Mesenchymal stem cell (in vitro differentiated cells and primary cell): Measurements from ENCODE around the gene PAPSS2.

Source experiments
- DNase-seq: peaks from one replicate; pipeline ENCODE4 v3.0.0-alpha.2; 2013
- H2AFZ ChIP-seq: one replicate; pipeline ENCODE4 v1.6.1; 2013; ENCODE audit warnings: low read depth, mild to moderate bottlenecking, control low read depth, inconsistent platforms, low read length, moderate library complexity
- H2AK5ac ChIP-seq: 2 replicates; pipeline ENCODE4 v1.6.1; 2013; ENCODE audit warnings: low read length, moderate library complexity, mild to moderate bottlenecking, inconsistent platforms; ENCODE audit not compliant: severe bottlenecking
- H2BK120ac ChIP-seq: one replicate; pipeline ENCODE4 v1.6.1; 2013; ENCODE audit warnings: low read depth, mild to moderate bottlenecking, inconsistent platforms, low read length, moderate library complexity
- H2BK12ac ChIP-seq, 2 experiments: one replicate each; pipeline ENCODE4 v1.6.1; 2013; ENCODE audit warnings: inconsistent platforms in 2 of 2, low read length in 2 of 2, mild to moderate bottlenecking in 2 of 2, moderate library complexity in 2 of 2, control low read depth in 1 of 2
- H2BK15ac ChIP-seq: one replicate; pipeline ENCODE4 v1.6.1; 2013; ENCODE audit warnings: mild to moderate bottlenecking, low read depth, inconsistent platforms; ENCODE audit not compliant: poor library complexity, severe bottlenecking
- H2BK5ac ChIP-seq: 2 replicates; pipeline ENCODE4 v1.6.1; 2013; ENCODE audit warnings: low read depth, mild to moderate bottlenecking, low read length, control low read depth, inconsistent platforms; ENCODE audit not compliant: poor library complexity, severe bottlenecking
- H3K14ac ChIP-seq, 2 experiments: one replicate each; pipeline ENCODE4 v1.6.1; 2013; ENCODE audit warnings: inconsistent platforms in 2 of 2, low read length in 2 of 2, control low read depth in 1 of 2, mild to moderate bottlenecking in 1 of 2, moderate library complexity in 1 of 2
- H3K18ac ChIP-seq, 2 experiments: one replicate each; pipeline ENCODE4 v1.6.1; 2013; ENCODE audit warnings: inconsistent platforms in 2 of 2, low read length in 2 of 2, control low read depth in 1 of 2, low read depth in 1 of 2, mild to moderate bottlenecking in 1 of 2
- H3K23ac ChIP-seq, 2 experiments: one replicate each; pipeline ENCODE4 v1.6.1; 2013; ENCODE audit warnings: inconsistent platforms in 2 of 2, low read length in 2 of 2, mild to moderate bottlenecking in 2 of 2, moderate library complexity in 2 of 2, control low read depth in 1 of 2
- H3K27ac ChIP-seq: 2 replicates; pipeline ENCODE4 v1.5.1; 2013; ENCODE audit warnings: mild to moderate bottlenecking, moderate library complexity, low read length, control low read depth, inconsistent platforms; ENCODE audit not compliant: poor library complexity, severe bottlenecking
- H3K27me3 ChIP-seq, 2 experiments: 2 replicates each; pipeline versions ENCODE4 v1.6.1 to v1.7.0; 2013; ENCODE audit warnings: low read length in 2 of 2, mild to moderate bottlenecking in 2 of 2, moderate library complexity in 2 of 2, control low read depth in 1 of 2, inconsistent platforms in 1 of 2; ENCODE audit not compliant: control insufficient read depth in 1 of 2, insufficient read depth in 1 of 2
- H3K36me3 ChIP-seq, 2 experiments: 2 replicates each; pipeline versions ENCODE4 v1.6.1 to v1.7.0; 2013; ENCODE audit warnings: low read length in 2 of 2, control low read depth in 1 of 2, inconsistent platforms in 1 of 2, low read depth in 1 of 2, mild to moderate bottlenecking in 1 of 2; ENCODE audit not compliant: insufficient read depth in 2 of 2, control insufficient read depth in 1 of 2
- H3K4ac ChIP-seq, 2 experiments: one replicate each; pipeline ENCODE4 v1.6.1; 2013; ENCODE audit warnings: inconsistent platforms in 2 of 2, low read length in 2 of 2, mild to moderate bottlenecking in 2 of 2, moderate library complexity in 2 of 2, control low read depth in 1 of 2, low read depth in 1 of 2
- H3K4me1 ChIP-seq: 2 replicates; pipeline ENCODE4 v1.6.1; 2013; ENCODE audit warnings: low read depth, low read length, control low read depth; ENCODE audit not compliant: control insufficient read depth, insufficient read depth
- H3K4me2 ChIP-seq: 2 replicates; pipeline ENCODE4 v1.6.1; 2013; ENCODE audit warnings: low read length, mild to moderate bottlenecking, inconsistent platforms; ENCODE audit not compliant: poor library complexity, severe bottlenecking
- H3K4me3 ChIP-seq, 2 experiments: 2 replicates each; pipeline versions ENCODE4 v1.5.1 to v1.7.0; 2013; ENCODE audit warnings: low read length in 2 of 2, mild to moderate bottlenecking in 2 of 2, control low read depth in 1 of 2, low read depth in 1 of 2; ENCODE audit not compliant: insufficient read depth in 1 of 2
- H3K79me1 ChIP-seq: replicated peaks from 2 replicates; pipeline ENCODE4 v1.6.1; 2013; ENCODE audit warnings: mild to moderate bottlenecking, control low read depth, low read length, inconsistent platforms; ENCODE audit not compliant: poor library complexity, severe bottlenecking
- H3K9ac ChIP-seq: 2 replicates; pipeline ENCODE4 v1.7.0; 2013; ENCODE audit warnings: mild to moderate bottlenecking, low read length, moderate library complexity
- H3K9me3 ChIP-seq: 2 replicates; pipeline ENCODE4 v1.7.0; 2013; ENCODE audit warnings: mild to moderate bottlenecking, low read length; ENCODE audit not compliant: control insufficient read depth
- H4K8ac ChIP-seq: one replicate; pipeline ENCODE4 v1.6.1; 2013; ENCODE audit warnings: inconsistent platforms, mild to moderate bottlenecking, low read length, moderate library complexity
- H4K91ac ChIP-seq: one replicate; pipeline ENCODE4 v1.6.1; 2013; ENCODE audit warnings: mild to moderate bottlenecking, low read length, inconsistent platforms
- WGBS: methylation state at CpG from one replicate; pipeline ENCODE4 v1.1.7; 2013; ENCODE audit warnings: mixed read lengths; 5-methylcytosine and 5-hydroxymethylcytosine counted together

The PAPSS2 gene

GRCh38 chr10:87721781-87722180 is 62.1 kb downstream of the PAPSS2 start:
- Histone ChIP-seq H2BK12ac (no peak overlapping the region), H4K91ac (no peak overlapping the region), H3K27ac (no peak overlapping the region), H2BK5ac (no peak overlapping the region), H3K79me1 (no peaks in the 10 kb centered on the region), H3K4me2 (no peak overlapping the region), H2BK120ac (no peak overlapping the region), H3K9me3 (no peaks in the 10 kb centered on the region), H4K8ac (no peak overlapping the region), H3K4ac (no peak overlapping the region), H3K27me3 (no peaks in the 10 kb centered on the region), H3K14ac (no peak overlapping the region), H2BK15ac (no peak overlapping the region), H3K23ac (no peak overlapping the region), H2AFZ (no peak overlapping the region), H3K4me1 (no peaks in the 10 kb centered on the region), H3K36me3 (peaks cover 2 to 48% of the 10 kb centered on the region in 2 experiments), H3K9ac (no peak overlapping the region), H3K4me3 (no peak overlapping the region), H3K18ac (no peak overlapping the region), H2AK5ac (no peak overlapping the region)
- 97% methylated on average over 1 of the region's 2 CpGs for WGBS
- no peak for DNase-seq

GRCh38 chr10:87722716-87723115 is 63.0 kb downstream of the PAPSS2 start:
- Histone ChIP-seq H4K91ac (no peak overlapping the region), H2BK15ac (no peak overlapping the region), H3K4me2 (no peak overlapping the region), H3K36me3 (peaks cover 2 to 49% of the 10 kb centered on the region in 2 experiments), H3K4me3 (no peak overlapping the region), H3K27me3 (no peaks in the 10 kb centered on the region), H2AK5ac (no peak overlapping the region), H3K9ac (no peak overlapping the region), H2BK120ac (no peak overlapping the region), H3K4ac (no peak overlapping the region), H2BK5ac (no peak overlapping the region), H3K18ac (no peak overlapping the region), H2BK12ac (no peak overlapping the region), H3K23ac (no peak overlapping the region), H3K79me1 (no peaks in the 10 kb centered on the region), H2AFZ (no peak overlapping the region), H4K8ac (no peak overlapping the region), H3K4me1 (no peaks in the 10 kb centered on the region), H3K9me3 (no peaks in the 10 kb centered on the region), H3K14ac (no peak overlapping the region), H3K27ac (no peak overlapping the region)
- WGBS, result 88% methylated on average over 3 of the region's 4 CpGs
- DNase-seq, result no peak

GRCh38 chr10:87723500-87723899 is 63.8 kb downstream of the PAPSS2 start:
- H3K4me2 ChIP-seq, result no peak overlapping the region
- no peak overlapping the region for H3K18ac ChIP-seq
- H3K36me3 ChIP-seq, result peaks cover 2 to 54% of the 10 kb centered on the region in 2 experiments
- no peaks in the 10 kb centered on the region for H3K79me1 ChIP-seq
- H2BK5ac ChIP-seq, result no peak overlapping the region
- no peak overlapping the region for H2BK12ac ChIP-seq
- no peaks in the 10 kb centered on the region for H3K4me1 ChIP-seq
- no peak overlapping the region for H3K4me3 ChIP-seq
- H4K8ac ChIP-seq, result no peak overlapping the region
- H4K91ac ChIP-seq, result no peak overlapping the region
- H3K9me3 ChIP-seq, result no peaks in the 10 kb centered on the region
- no peak overlapping the region for H2BK15ac ChIP-seq
- H3K4ac ChIP-seq, result no peak overlapping the region
- no peak overlapping the region for H3K14ac ChIP-seq
- H2BK120ac ChIP-seq, result no peak overlapping the region
- no peak overlapping the region for H3K27ac ChIP-seq
- WGBS, result 81% methylated on average over 4 of the region's 6 CpGs
- H3K27me3 ChIP-seq, result no peaks in the 10 kb centered on the region
- no peak overlapping the region for H3K9ac ChIP-seq
- DNase-seq, result no peak
- no peak overlapping the region for H3K23ac ChIP-seq
- no peak overlapping the region for H2AK5ac ChIP-seq
- H2AFZ ChIP-seq, result no peak overlapping the region

- Histone ChIP-seq H3K4me2 (no peak overlapping the region), H3K27me3 (no peaks in the 10 kb centered on the region), H3K27ac (no peak overlapping the region), H2BK5ac (no peak overlapping the region), H3K23ac (no peak overlapping the region), H2BK15ac (no peak overlapping the region), H2AFZ (no peak overlapping the region), H3K9me3 (no peaks in the 10 kb centered on the region), H3K14ac (no peak overlapping the region), H3K4ac (no peak overlapping the region), H3K4me1 (no peaks in the 10 kb centered on the region), H4K8ac (no peak overlapping the region), H2BK12ac (no peak overlapping the region), H3K79me1 (no peaks in the 10 kb centered on the region), H2BK120ac (no peak overlapping the region), H2AK5ac (no peak overlapping the region), H3K36me3 (peaks cover 2 to 48% of the 10 kb centered on the region in 2 experiments), H3K9ac (no peak overlapping the region), H3K18ac (no peak overlapping the region), H3K4me3 (no peak overlapping the region), H4K91ac (no peak overlapping the region)
- 100% methylated on average over 4 of the region's 5 CpGs for WGBS
- DNase-seq, result no peak
These were observed 65.1 kb downstream of the PAPSS2 start for GRCh38 chr10:87724789-87725188.
